NCI-H2227 treated with DMSO at 0.1 percent for 48 hours (cell line): ENCODE data around the gene NOTCH1.

Source experiments
- DNase-seq: peaks from one replicate; lab custom pipeline; 2025; lab: John Stamatoyannopoulos, UW

NOTCH1 gene

GRCh38 chr9:136484153-136485048 is 61.4 kb downstream of the NOTCH1 start:
- DNase-seq, result no peak

GRCh38 chr9:136483589-136484152 is 62.2 kb downstream of the NOTCH1 start:
- peak; percentile 86 for DNase-seq

- DNase-seq, result peak; percentile 93
These were observed 62.9 kb downstream of the NOTCH1 start, which contains the start of gene SEC16A for GRCh38 chr9:136482793-136483588. TSS of gene SEC16A (minus strand) at chr9:136483040. CDS start at chr9:136477615, 5,425 bp downstream.

GRCh38 chr9:136482046-136482792 is 63.6 kb downstream of the NOTCH1 start:
- no peak for DNase-seq

- no peak for DNase-seq
These were observed 64.3 kb downstream of the NOTCH1 start for GRCh38 chr9:136481558-136481957.

- DNase-seq, result no peak
These were observed 69.3 kb downstream of the NOTCH1 start for GRCh38 chr9:136476369-136477150.

GRCh38 chr9:136474974-136475865 is 70.6 kb downstream of the NOTCH1 start:
- DNase-seq, result no peak

- no peak for DNase-seq
These were observed 71.7 kb downstream of the NOTCH1 start for GRCh38 chr9:136474021-136474640.

GRCh38 chr9:136473354-136473721 is 72.5 kb downstream of the NOTCH1 start:
- DNase-seq, result no peak

GRCh38 chr9:136472640-136473353 is 73.1 kb downstream of the NOTCH1 start:
- no peak for DNase-seq

- DNase-seq, result no peak
These were observed 73.9 kb downstream of the NOTCH1 start for GRCh38 chr9:136471802-136472487.

- no peak for DNase-seq
These were observed 74.9 kb downstream of the NOTCH1 start for GRCh38 chr9:136470792-136471469.

GRCh38 chr9:136470356-136470755 is 75.5 kb downstream of the NOTCH1 start:
- no peak for DNase-seq

GRCh38 chr9:136467766-136468165 is 78.1 kb downstream of the NOTCH1 start:
- no peak for DNase-seq

- no peak for DNase-seq
These were observed 79.7 kb downstream of the NOTCH1 start for GRCh38 chr9:136466155-136466541.

- DNase-seq, result no peak
These were observed 80.2 kb downstream of the NOTCH1 start for GRCh38 chr9:136465500-136466154.

GRCh38 chr9:136464241-136464640 is 81.6 kb downstream of the NOTCH1 start:
- no peak for DNase-seq
